Prostate gland (tissue), 2 donors: Measurements from ENCODE around the gene F8A2.
"Not testable (repeated sequence)": the region's sequence is repeated elsewhere in the genome, so short reads cannot be mapped to it uniquely, and the experiment has no call there.

Source experiments
- POLR2A ChIP-seq: fragments of 450-650 bp; IDR thresholded peaks from one replicate; pipeline ENCODE4 v1.6.1; 2016; ENCODE audit warnings: antibody characterized with exemption, mild to moderate bottlenecking
- POLR2AphosphoS5 ChIP-seq: sonication (generic); formaldehyde crosslinking; IDR thresholded peaks from one replicate; pipeline ENCODE4 v1.6.1; 2017; ENCODE audit warnings: antibody characterized with exemption
- TF ChIP-seq, protein P1 (sequence below), 4 experiments: fragments of 200-600 bp in 2 of 4; fragments of 450-650 bp in 2 of 4; sonication (generic) in 2 of 4; IDR thresholded peaks; 1 replicate in 3 of 4; 2 replicates in 1 of 4; pipeline ENCODE4 v1.5.1; 2016 to 2019; ENCODE audit warnings: antibody characterized with exemption in 4 of 4, mild to moderate bottlenecking in 2 of 4, moderate library complexity in 2 of 4

DNA sequence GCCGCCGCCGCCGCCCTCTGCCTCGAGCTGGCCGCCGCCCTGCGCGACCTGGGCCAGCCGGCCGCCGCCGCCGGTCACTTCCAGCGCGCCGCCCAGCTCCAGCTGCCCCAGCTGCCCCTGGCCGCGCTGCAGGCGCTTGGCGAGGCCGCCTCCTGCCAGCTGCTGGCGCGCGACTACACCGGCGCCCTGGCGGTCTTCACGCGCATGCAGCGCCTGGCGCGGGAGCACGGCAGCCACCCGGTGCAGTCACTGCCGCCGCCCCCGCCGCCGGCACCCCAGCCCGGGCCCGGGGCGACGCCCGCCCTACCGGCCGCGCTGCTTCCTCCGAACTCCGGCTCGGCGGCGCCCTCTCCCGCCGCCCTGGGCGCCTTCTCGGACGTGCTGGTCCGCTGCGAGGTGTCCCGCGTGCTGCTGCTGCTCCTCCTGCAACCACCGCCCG is 653 bp downstream of the F8A2 start:
- not testable (repeated sequence) for TF ChIP-seq POLR2A, POLR2AphosphoS5
- TF ChIP-seq, protein P1, sequence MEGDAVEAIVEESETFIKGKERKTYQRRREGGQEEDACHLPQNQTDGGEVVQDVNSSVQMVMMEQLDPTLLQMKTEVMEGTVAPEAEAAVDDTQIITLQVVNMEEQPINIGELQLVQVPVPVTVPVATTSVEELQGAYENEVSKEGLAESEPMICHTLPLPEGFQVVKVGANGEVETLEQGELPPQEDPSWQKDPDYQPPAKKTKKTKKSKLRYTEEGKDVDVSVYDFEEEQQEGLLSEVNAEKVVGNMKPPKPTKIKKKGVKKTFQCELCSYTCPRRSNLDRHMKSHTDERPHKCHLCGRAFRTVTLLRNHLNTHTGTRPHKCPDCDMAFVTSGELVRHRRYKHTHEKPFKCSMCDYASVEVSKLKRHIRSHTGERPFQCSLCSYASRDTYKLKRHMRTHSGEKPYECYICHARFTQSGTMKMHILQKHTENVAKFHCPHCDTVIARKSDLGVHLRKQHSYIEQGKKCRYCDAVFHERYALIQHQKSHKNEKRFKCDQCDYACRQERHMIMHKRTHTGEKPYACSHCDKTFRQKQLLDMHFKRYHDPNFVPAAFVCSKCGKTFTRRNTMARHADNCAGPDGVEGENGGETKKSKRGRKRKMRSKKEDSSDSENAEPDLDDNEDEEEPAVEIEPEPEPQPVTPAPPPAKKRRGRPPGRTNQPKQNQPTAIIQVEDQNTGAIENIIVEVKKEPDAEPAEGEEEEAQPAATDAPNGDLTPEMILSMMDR (IDR thresholded peaks at IDR 0.05): not testable (repeated sequence)
